CD4-positive, alpha-beta T cell treated with Interferon gamma for 1 hour (primary cell): ENCODE measurements around the gene IFNA4.

Experiments used
- DNase-seq: peaks from one replicate; pipeline ENCODE4 v3.0.0-alpha.2; 2020

IFNA4 gene

DNA sequence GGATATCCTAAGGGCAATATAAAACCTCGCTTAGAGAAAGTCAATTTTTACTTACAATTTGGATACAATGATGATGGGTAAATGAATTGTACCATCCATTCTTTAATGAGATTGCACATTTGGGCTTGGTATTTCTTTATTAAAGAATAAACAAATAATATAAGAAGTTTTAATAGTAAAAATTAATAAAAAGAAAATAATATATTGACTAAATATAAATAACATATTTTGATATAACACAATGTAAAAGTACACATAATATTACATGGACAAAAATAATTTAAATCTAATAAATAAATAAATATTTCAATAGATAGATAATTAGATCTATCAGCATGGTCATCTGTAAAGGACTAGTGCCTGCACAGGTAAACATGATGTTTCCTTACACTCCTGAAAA lies 21.9 kb downstream of the IFNA4 start:
- no peak for DNase-seq

DNA sequence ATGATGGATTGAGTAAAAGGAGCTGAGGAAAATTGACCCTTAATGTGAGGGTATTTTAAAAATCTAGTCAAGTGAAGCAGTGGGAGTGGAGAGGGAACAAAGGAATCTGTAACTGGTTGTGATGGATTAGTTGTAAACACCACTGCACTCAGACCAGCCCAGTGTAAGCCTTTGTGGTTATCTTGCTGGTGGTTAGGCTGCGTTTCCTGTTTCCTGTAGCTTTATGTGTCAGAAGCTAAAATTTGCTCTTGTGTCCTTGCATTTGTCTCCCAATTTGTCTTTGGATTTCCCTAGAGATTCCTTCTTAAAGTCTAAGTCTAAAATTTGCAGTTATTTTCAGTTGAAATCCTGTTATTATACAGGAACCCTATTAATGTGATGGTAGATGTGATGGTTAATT lies 27.2 kb downstream of the IFNA4 start:
- peak; percentile 9 for DNase-seq

DNA sequence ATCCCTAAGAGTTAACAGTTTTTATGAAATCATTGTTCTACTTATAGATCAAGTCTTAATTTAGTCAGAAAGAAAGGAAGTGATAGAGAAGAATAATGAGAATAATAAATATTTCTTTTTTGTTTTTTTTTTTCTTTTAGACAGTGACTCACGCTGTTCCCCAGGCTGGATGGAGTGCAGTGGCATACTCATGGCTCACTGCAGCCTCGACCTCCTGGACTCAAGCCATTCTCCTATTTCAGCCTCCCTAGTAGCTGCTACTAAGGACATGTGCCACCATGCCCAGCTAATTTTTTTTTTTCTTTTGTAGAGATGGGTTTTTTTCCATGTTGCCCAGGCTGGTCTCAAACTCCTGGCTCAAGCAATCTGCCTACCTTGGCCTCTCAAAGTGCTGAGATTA lies 31.9 kb downstream of the IFNA4 start:
- DNase-seq, result no peak

DNA sequence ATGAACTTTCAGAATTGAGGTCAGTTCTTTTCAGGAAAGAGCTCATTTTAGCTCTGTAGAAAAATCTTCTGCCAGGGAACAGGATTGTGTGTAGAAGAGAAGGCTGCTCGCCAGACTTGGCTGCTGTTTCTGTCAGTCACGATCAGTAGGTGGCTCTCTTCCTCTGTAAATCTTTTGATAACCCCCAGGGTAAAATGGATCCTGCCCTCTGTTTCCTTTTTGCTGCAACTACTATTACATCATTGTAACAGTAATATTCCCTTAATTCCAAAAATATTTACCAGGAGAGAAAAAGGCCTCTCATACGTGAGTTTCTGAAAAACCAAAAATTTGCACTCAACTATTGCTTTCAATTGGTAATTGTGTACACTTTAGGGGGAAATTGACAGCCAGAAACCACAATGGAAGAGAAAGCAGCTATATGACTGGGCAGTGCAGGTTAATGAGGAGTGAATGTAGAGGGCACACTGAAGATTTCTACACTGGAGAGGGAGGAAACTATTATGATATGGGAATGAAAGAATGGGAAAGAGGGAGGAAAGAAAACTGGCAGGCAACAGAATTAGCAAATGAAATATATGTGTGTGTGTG lies 33.3 kb downstream of the IFNA4 start:
- DNase-seq, result no peak

DNA sequence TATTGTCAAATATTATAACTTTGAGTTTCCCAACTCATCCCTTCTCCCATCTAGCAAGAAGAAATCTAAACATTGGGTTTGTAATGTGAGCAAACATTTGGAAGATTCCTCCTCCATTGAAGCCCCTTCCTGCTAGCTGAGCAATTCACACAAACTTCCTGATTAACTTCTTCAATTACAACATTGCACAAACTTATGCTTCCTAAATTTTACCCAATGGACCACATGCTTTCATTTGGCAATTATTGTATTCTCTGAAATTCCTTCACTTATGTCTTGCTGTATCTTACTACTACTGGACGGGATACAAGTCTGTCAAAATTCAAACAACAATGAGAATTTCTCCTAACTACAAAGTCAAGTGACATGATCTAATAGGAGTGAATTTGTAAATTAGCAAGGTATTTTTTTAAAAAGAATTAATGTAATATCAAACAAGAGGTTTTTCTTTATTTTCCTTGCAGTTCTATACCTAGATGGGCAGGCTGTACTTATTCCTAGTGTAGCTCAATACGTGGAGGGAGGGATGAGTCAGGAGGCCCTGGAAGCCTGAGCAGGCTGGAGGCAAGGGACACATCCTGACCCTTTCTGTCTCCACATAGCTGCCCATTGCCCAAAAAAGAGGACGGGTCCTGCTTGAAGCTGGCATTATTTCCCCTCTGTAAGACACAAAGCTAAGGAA lies 33.9 kb downstream of the IFNA4 start:
- DNase-seq, result no peak

DNA sequence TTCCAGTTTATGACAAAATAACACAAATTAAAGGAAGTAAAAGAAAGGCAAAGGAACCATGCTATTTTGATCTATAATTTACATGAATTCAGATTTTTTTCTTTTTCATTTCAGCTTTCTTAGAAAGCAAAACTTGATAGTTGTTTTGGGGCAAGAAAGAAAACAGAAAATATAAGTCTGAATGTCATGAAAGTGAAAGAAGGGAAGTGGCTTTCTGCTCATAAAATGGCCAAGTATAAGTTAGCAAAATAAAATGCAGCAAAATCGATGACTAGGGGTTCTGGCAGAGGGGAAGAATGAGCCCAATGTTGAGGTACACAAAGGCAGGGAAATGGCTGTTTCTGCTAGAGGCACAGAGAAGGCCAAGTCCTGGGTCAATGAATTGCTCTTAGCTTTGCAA lies 42.8 kb downstream of the IFNA4 start:
- DNase-seq, result no peak

DNA sequence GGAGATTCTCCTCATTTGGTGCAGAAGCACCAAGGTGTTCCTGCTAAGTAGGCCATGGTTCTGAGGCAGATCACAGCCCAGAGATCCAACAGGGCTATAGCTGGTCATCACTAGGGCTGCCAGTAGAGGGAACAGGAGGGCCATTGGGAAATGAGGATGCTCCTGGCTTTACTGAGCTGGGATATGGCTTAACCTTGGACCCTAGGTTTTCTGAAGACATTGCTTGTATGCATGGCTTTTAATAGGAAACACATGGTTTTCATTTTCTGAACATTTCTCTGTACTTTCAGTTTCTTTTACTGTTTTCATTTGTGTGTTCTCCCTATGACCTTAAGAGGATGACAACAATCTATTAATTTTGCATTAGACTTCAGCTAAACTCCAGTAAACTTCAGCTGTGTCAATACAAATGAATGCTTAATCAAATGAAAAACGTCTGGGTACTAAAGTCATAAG lies 45.9 kb downstream of the IFNA4 start, which contains the start of gene IFNW1:
Gene IFNW1 (minus strand): TSS at position 406 of the 456 bp plus-strand sequence. CDS start 262 bp downstream, at position 144.
- no peak for DNase-seq

DNA sequence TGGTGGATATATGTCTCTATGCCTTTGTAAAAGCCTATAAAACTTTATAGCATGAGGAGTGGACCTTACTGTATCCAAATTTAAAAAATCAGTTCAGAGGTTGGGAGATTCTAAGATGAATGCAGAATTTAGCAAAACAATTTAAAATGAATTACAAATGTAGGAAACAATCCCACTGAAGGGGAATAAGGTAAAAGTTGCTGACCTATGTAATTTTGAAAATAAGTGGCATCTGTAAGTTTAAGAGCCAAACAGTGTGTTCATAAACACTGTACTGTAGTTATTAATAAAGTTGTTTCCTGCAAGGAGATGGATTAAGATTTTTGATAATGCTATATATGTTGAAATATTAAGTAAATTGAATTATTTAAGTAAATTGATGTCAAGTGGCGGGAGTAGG lies 50.4 kb downstream of the IFNA4 start:
- DNase-seq, result no peak
